ENCODE results near the gene NBEAL1. TPM values are rescaled to one million over a fixed set of nuclear protein-coding genes. Genes with fewer than 3 reads are reported as not detected.

Gene NBEAL1
- total RNA-seq, 2 donors from 2014 or later = 29.6 to 31.6 TPM

- Histone ChIP-seq H3K27ac (no peak overlapping the region), H3K9me3 (no peaks in the 10 kb centered on the region), H3K27me3 (no peaks in the 10 kb centered on the region), H3K36me3 (replicated peaks in 1 of 2; ENCODE audit: insufficient read depth in 1 of 2, low read depth in 2 of 2) (no peaks in the 10 kb centered on the region), H3K4me3 (no peak overlapping the region), H3K4me1 (peaks cover 7% of the 10 kb centered on the region)
- no peak for DNase-seq
- ATAC-seq = no peak
- TF ChIP-seq CTCF (IDR thresholded peaks at IDR 0.05) = no peak
- TF ChIP-seq POLR2A (IDR thresholded peaks at IDR 0.05) = no peak
- intact Hi-C loops (cut with DNase I) = no loop called here
Observed at GRCh38 chr2:203025592-203025991, 10.9 kb downstream of the NBEAL1 start.

GRCh38 chr2:203030545-203030944 is 15.9 kb downstream of the NBEAL1 start:
- no peak overlapping the region for H3K27ac ChIP-seq
- DNase-seq (no peak), ATAC-seq (no peak)
- intact Hi-C loops (cut with DNase I) = no loop called here
- no peak for TF ChIP-seq POLR2A (IDR thresholded peaks at IDR 0.05)
- no peak for TF ChIP-seq CTCF (IDR thresholded peaks at IDR 0.05)
- H3K36me3 ChIP-seq (replicated peaks in 1 of 2; ENCODE audit: insufficient read depth in 1 of 2, low read depth in 2 of 2) = no peaks in the 10 kb centered on the region
- H3K4me1 ChIP-seq = no peaks in the 10 kb centered on the region
- H3K27me3 ChIP-seq = no peaks in the 10 kb centered on the region
- no peak overlapping the region for H3K4me3 ChIP-seq
- H3K9me3 ChIP-seq = no peaks in the 10 kb centered on the region
- 88 to 91% methylated on average over 2 of the region's 2 CpGs for WGBS, 2 donors

GRCh38 chr2:203030991-203031390 is 16.3 kb downstream of the NBEAL1 start:
- Histone ChIP-seq H3K4me3 (no peak overlapping the region), H3K36me3 (replicated peaks in 1 of 2; ENCODE audit: insufficient read depth in 1 of 2, low read depth in 2 of 2) (no peaks in the 10 kb centered on the region), H3K27ac (no peak overlapping the region), H3K27me3 (no peaks in the 10 kb centered on the region), H3K9me3 (no peaks in the 10 kb centered on the region), H3K4me1 (no peaks in the 10 kb centered on the region)
- 78 to 85% methylated on average over 5 of the region's 5 CpGs for WGBS, 2 donors
- DNase-seq (no peak), ATAC-seq (no peak)
- TF ChIP-seq POLR2A (IDR thresholded peaks at IDR 0.05) (no peak), CTCF (IDR thresholded peaks at IDR 0.05) (no peak)
- intact Hi-C loops (cut with DNase I) = no loop called here

- no peaks in the 10 kb centered on the region for H3K36me3 ChIP-seq (replicated peaks in 1 of 2; ENCODE audit: insufficient read depth in 1 of 2, low read depth in 2 of 2)
- H3K27me3 ChIP-seq = no peaks in the 10 kb centered on the region
- no peak for TF ChIP-seq CTCF (IDR thresholded peaks at IDR 0.05)
- no peak for TF ChIP-seq POLR2A (IDR thresholded peaks at IDR 0.05)
- DNase-seq = no peak
- peaks cover 7% of the 10 kb centered on the region for H3K4me1 ChIP-seq
- intact Hi-C loops (cut with DNase I) = no loop called here
- no peaks in the 10 kb centered on the region for H3K9me3 ChIP-seq
- no peak overlapping the region for H3K27ac ChIP-seq
- H3K4me3 ChIP-seq = no peak overlapping the region
- no peak for ATAC-seq
Observed at GRCh38 chr2:203033395-203033794, 18.7 kb downstream of the NBEAL1 start.

GRCh38 chr2:203035879-203036470 is 21.3 kb downstream of the NBEAL1 start:
- no peaks in the 10 kb centered on the region for H3K27me3 ChIP-seq
- no peaks in the 10 kb centered on the region for H3K36me3 ChIP-seq (replicated peaks in 1 of 2; ENCODE audit: insufficient read depth in 1 of 2, low read depth in 2 of 2)
- no peak overlapping the region for H3K4me3 ChIP-seq
- intact Hi-C loops (cut with DNase I) = no loop called here
- ATAC-seq (no peak), DNase-seq (no peak)
- peaks cover 7% of the 10 kb centered on the region for H3K4me1 ChIP-seq
- WGBS, 2 donors = 42 to 46% methylated on average over 3 of the region's 3 CpGs
- no peaks in the 10 kb centered on the region for H3K9me3 ChIP-seq
- no peak for TF ChIP-seq CTCF (IDR thresholded peaks at IDR 0.05)
- TF ChIP-seq POLR2A (IDR thresholded peaks at IDR 0.05) = no peak
- no peak overlapping the region for H3K27ac ChIP-seq
